Fibroblast of peridontal ligament (primary cell): ENCODE data around the gene DNAJB6.

Source experiments
- DNase-seq: peaks from one replicate; pipeline ENCODE4 v3.0.0-alpha.2; 2010; ENCODE audit errors: extremely low read depth

Gene DNAJB6

GRCh38 chr7:157409753-157410727 lies 73.2 kb downstream of the DNAJB6 start:
- no peak for DNase-seq

- no peak for DNase-seq
Observed at GRCh38 chr7:157410831-157411556, 74.2 kb downstream of the DNAJB6 start.

- no peak for DNase-seq
Observed at GRCh38 chr7:157411580-157411979, 74.8 kb downstream of the DNAJB6 start.

- DNase-seq, result peak; percentile 68
Observed at GRCh38 chr7:157412021-157412443, 75.2 kb downstream of the DNAJB6 start.

GRCh38 chr7:157412491-157413180 lies 75.8 kb downstream of the DNAJB6 start:
- no peak for DNase-seq

GRCh38 chr7:157413881-157414701 lies 77.3 kb downstream of the DNAJB6 start:
- no peak for DNase-seq

- DNase-seq, result no peak
Observed at GRCh38 chr7:157414702-157415096, 77.9 kb downstream of the DNAJB6 start.

GRCh38 chr7:157415486-157415885 lies 78.7 kb downstream of the DNAJB6 start:
- no peak for DNase-seq

GRCh38 chr7:157416011-157416410 lies 79.2 kb downstream of the DNAJB6 start:
- DNase-seq, result no peak

GRCh38 chr7:157418204-157419034 lies 81.6 kb downstream of the DNAJB6 start:
- DNase-seq, result no peak

GRCh38 chr7:157419035-157419293 lies 82.2 kb downstream of the DNAJB6 start:
- no peak for DNase-seq

- no peak for DNase-seq
Observed at GRCh38 chr7:157422279-157422678, 85.5 kb downstream of the DNAJB6 start.

GRCh38 chr7:157423348-157423747 lies 86.5 kb downstream of the DNAJB6 start:
- DNase-seq, result no peak

GRCh38 chr7:157423886-157424565 lies 87.2 kb downstream of the DNAJB6 start:
- no peak for DNase-seq

- no peak for DNase-seq
Observed at GRCh38 chr7:157425137-157425731, 88.4 kb downstream of the DNAJB6 start.

- no peak for DNase-seq
Observed at GRCh38 chr7:157425761-157426160, 89.0 kb downstream of the DNAJB6 start.

- DNase-seq, result no peak
Observed at GRCh38 chr7:157426463-157427301, 89.9 kb downstream of the DNAJB6 start.

GRCh38 chr7:157427811-157428553 lies 91.2 kb downstream of the DNAJB6 start:
- DNase-seq, result no peak
